Measurements from ENCODE around the gene SCO1. TPM values are rescaled to one million over a fixed set of nuclear protein-coding genes. Genes with fewer than 3 reads are reported as not detected.

Gene SCO1
- total and polyA plus RNA-seq, 10 of the 15 experiments (the other 5 are each of a cell fraction or from before 2014, with no cell fraction given), result 8.2 to 73.0 (median 37.1) TPM

- no peak overlapping the region for H3K4me2 ChIP-seq (ENCODE audit: control insufficient read depth, insufficient read depth)
- intact Hi-C loops (cut with micrococcal nuclease; ENCODE audit: unreplicated experiment), result loop anchor here (1.0 kb wide), 1 partner anchor 53 kb away; no protein-coding TSS in a partner anchor
- no peak overlapping the region for H3K27ac ChIP-seq (ENCODE audit: control insufficient read depth, insufficient read depth)
- no peaks in the 10 kb centered on the region for H3K27me3 ChIP-seq (replicated peaks in 1 of 2; ENCODE audit: control insufficient read depth in 2 of 2, insufficient read depth in 2 of 2, low read length in 1 of 2)
- H3K9ac ChIP-seq (ENCODE audit: control insufficient read depth, insufficient read depth, low read length), result no peak overlapping the region
- no peaks in the 10 kb centered on the region for H3K4me1 ChIP-seq (ENCODE audit: control insufficient read depth, insufficient read depth, low read length)
- H3K4me3 ChIP-seq, result no peak overlapping the region
- ATAC-seq (no peak), DNase-seq (ENCODE audit: low read depth, low spot score) (no peak), FAIRE-seq (no peak)
- 71% methylated on average over 2 of the region's 2 CpGs for WGBS (ENCODE audit: insufficient coverage, insufficient replicate concordance, low lambda C conversion rate, missing lambda C conversion rate)
- no TSS peak for BruUV-seq (replicated peaks)
- POLR2A ChIA-PET, result no interaction called here
- no peaks in the 10 kb centered on the region for H4K20me1 ChIP-seq (ENCODE audit: control insufficient read depth, insufficient read depth)
- CTCF ChIA-PET, result interaction anchor here (1.0 to 3.6 kb wide), 12 partner anchors 9 to 67 kb away, joined by 3 to 40 read pairs (median 8); no protein-coding TSS in a partner anchor
- in situ Hi-C loops (cut with MboI), result no loop called here
- no peak for TF ChIP-seq FOXM1 (IDR thresholded peaks at IDR 0.05; ENCODE audit: low read depth, low read length)
- TF ChIP-seq CTCF (IDR thresholded peaks at IDR 0.05 in 2 of 3, conservative IDR thresholded peaks at IDR 0.05 in 1 of 3; ENCODE audit: control insufficient read depth in 2 of 3, extremely low read depth in 1 of 3, insufficient read depth in 1 of 3, low read depth in 3 of 3, low read length in 3 of 3), result peak; percentile 30 to 61 (median 32); a peak in 5 of 6 replicates
- TF ChIP-seq RAD21 (IDR thresholded peaks at IDR 0.05; ENCODE audit: insufficient read depth, low read depth, low read length), result peak; percentile 34; the same call in 1 of the 2 replicates
- TF ChIP-seq KDM1A (IDR thresholded peaks at IDR 0.05; ENCODE audit: borderline replicate concordance), result no peak
- no peak for TF ChIP-seq PKNOX1 (IDR thresholded peaks at IDR 0.05)
- no peak for TF ChIP-seq NR2C1 (IDR thresholded peaks at IDR 0.05)
- TF ChIP-seq FOS (IDR thresholded peaks at IDR 0.05; ENCODE audit: borderline replicate concordance, extremely low read depth, insufficient read length), result no peak
- TF ChIP-seq ATF2 (IDR thresholded peaks at IDR 0.05; ENCODE audit: low read length), result no peak
- TF ChIP-seq E4F1 (IDR thresholded peaks at IDR 0.05; ENCODE audit: borderline replicate concordance, partially characterized antibody), result no peak
- TF ChIP-seq IRF4 (IDR thresholded peaks at IDR 0.05; ENCODE audit: low read depth, low read length), result no peak
- H3K9me3 ChIP-seq (replicated peaks; ENCODE audit: control insufficient read depth, insufficient read depth, low read length), result no peaks in the 10 kb centered on the region
- RAD21 ChIA-PET (ENCODE audit: unreplicated experiment), result no interaction called here
- H3K36me3 ChIP-seq (ENCODE audit: control insufficient read depth in 2 of 2, insufficient read depth in 2 of 2, low read length in 1 of 2), result peaks cover 3 to 23% of the 10 kb centered on the region in 2 experiments
- no peak overlapping the region for H2AFZ ChIP-seq (ENCODE audit: control insufficient read depth, low read depth, low read length)
- H3K79me2 ChIP-seq (ENCODE audit: control insufficient read depth, insufficient read depth, low read length), result peaks cover 2% of the 10 kb centered on the region
- SMC1A ChIA-PET (ENCODE audit: uncharacterized antibody, unreplicated experiment), result interaction anchor here (1.0 to 2.1 kb wide), 5 partner anchors 11 to 52 kb away, joined by 3 to 6 read pairs (median 4); no protein-coding TSS in a partner anchor
Measured at GRCh38 chr17:10683853-10684252, 13.5 kb downstream of the SCO1 start.

Measured in GM12878 (cell line).